Tibial artery (tissue), 4 donors: ENCODE data around the gene MFSD11.
"Not testable (repeated sequence)": the region's sequence is repeated elsewhere in the genome, so short reads cannot be mapped to it uniquely, and the experiment has no call there.

Experiments
- DNase-seq, 2 donors: peaks; one replicate each; pipeline ENCODE4 v3.0.0-alpha.2; 2019
- H3K27ac ChIP-seq, 2 donors: fragments of 200-600 bp; sonication (generic) in 1 of 2; 1 replicate in 1 of 2; 2 replicates in 1 of 2; pipeline ENCODE4 v1.5.1; 2018 to 2019; ENCODE audit warnings: mild to moderate bottlenecking in 1 of 2
- H3K27me3 ChIP-seq, 2 donors: fragments of 200-600 bp; sonication (generic) in 1 of 2; one replicate each; pipeline versions ENCODE4 v1.5.1 to v1.6.0; 2016 to 2019
- H3K36me3 ChIP-seq, 3 donors: fragments of 200-600 bp; sonication (generic) in 2 of 3; one replicate each; pipeline ENCODE4 v1.5.1; 2016 to 2019; ENCODE audit warnings: mild to moderate bottlenecking in 2 of 3
- H3K4me1 ChIP-seq, 4 donors: fragments of 200-600 bp; sonication (generic) in 2 of 4; 1 replicate in 3 of 4; 2 replicates in 1 of 4; pipeline ENCODE4 v1.5.1; 2016 to 2019
- H3K4me3 ChIP-seq, 2 donors: fragments of 200-600 bp; sonication (generic) in 1 of 2; 1 replicate in 1 of 2; 2 replicates in 1 of 2; pipeline ENCODE4 v1.5.1; 2018 to 2019; ENCODE audit warnings: mild to moderate bottlenecking in 2 of 2
- H3K9me3 ChIP-seq, 3 donors: fragments of 200-600 bp; sonication (generic) in 1 of 3; one replicate each; pipeline ENCODE4 v1.5.1; 2016 to 2019
- intact Hi-C: fragments of 100-400 bp; cut with DNase I; formaldehyde crosslinking; loops from one replicate; pipeline ENCODE4 v1.15.0; 2023; ENCODE audit warnings: low total_unique reads
- TF ChIP-seq, protein P1 (sequence below), 2 experiments: fragments of 200-600 bp in 1 of 2; fragments of 450-650 bp in 1 of 2; IDR thresholded peaks; one replicate each; pipeline ENCODE4 v1.5.1; 2017 to 2019; ENCODE audit warnings: antibody characterized with exemption in 2 of 2, mild to moderate bottlenecking in 1 of 2, moderate library complexity in 1 of 2

Gene MFSD11

DNA sequence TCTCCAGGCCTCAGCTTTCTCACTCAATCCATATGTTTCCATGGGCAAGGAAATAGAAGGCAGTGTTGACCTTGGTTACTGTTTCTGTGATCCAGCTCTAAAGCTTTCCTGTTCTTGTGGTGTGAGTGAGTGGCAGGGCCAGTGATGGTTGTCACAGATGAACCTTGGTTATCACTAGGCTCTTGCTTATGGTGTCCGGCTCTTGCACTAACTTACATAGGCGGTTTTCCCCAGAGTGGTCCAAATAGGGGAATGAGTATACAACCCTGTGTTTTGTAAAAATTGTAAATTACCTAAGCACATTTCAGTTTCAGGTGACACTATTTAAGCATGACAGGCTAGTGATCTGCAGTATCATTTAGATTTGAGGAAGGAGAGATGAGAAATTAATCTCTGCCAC lies 6.8 kb downstream of the MFSD11 start:
- TF ChIP-seq, protein P1, sequence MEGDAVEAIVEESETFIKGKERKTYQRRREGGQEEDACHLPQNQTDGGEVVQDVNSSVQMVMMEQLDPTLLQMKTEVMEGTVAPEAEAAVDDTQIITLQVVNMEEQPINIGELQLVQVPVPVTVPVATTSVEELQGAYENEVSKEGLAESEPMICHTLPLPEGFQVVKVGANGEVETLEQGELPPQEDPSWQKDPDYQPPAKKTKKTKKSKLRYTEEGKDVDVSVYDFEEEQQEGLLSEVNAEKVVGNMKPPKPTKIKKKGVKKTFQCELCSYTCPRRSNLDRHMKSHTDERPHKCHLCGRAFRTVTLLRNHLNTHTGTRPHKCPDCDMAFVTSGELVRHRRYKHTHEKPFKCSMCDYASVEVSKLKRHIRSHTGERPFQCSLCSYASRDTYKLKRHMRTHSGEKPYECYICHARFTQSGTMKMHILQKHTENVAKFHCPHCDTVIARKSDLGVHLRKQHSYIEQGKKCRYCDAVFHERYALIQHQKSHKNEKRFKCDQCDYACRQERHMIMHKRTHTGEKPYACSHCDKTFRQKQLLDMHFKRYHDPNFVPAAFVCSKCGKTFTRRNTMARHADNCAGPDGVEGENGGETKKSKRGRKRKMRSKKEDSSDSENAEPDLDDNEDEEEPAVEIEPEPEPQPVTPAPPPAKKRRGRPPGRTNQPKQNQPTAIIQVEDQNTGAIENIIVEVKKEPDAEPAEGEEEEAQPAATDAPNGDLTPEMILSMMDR (IDR thresholded peaks at IDR 0.05): no peak
- Histone ChIP-seq H3K36me3 (peaks cover 41 to 59% (median 45%) of the 10 kb centered on the region in 3 donors), H3K4me1 (peaks cover 0 to 13% (median 4%) of the 10 kb centered on the region in 4 donors), H3K27ac (no peak overlapping the region), H3K27me3 (no peaks in the 10 kb centered on the region), H3K4me3 (no peak overlapping the region), H3K9me3 (no peaks in the 10 kb centered on the region)
- no peak for DNase-seq
- intact Hi-C loops: no loop called here

DNA sequence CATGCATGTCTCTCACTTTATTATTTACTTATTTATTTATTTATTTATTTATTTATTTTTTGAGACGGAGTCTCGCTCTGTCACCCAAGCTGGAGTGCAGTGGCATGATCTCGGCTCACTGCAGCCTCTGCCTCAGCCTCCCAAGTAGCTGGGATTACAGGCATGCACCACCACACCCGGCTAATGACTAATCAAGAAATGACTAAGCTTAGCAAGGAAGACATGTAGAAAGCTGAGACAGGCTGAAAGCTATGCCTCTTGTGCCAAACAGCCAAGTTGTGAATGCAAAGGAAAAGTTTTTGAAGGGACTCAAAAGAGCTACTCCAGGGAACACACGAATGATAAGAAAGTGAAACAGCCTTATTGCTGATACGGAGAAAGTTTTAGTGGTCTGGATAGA lies 7.9 kb downstream of the MFSD11 start:
- intact Hi-C loops, H3K4me3 ChIP-seq, H3K27ac ChIP-seq, H3K4me1 ChIP-seq, H3K27me3 ChIP-seq, DNase-seq, H3K9me3 ChIP-seq: not testable (repeated sequence)
- peaks cover 41 to 64% (median 45%) of the 10 kb centered on the region in 3 donors for H3K36me3 ChIP-seq

DNA sequence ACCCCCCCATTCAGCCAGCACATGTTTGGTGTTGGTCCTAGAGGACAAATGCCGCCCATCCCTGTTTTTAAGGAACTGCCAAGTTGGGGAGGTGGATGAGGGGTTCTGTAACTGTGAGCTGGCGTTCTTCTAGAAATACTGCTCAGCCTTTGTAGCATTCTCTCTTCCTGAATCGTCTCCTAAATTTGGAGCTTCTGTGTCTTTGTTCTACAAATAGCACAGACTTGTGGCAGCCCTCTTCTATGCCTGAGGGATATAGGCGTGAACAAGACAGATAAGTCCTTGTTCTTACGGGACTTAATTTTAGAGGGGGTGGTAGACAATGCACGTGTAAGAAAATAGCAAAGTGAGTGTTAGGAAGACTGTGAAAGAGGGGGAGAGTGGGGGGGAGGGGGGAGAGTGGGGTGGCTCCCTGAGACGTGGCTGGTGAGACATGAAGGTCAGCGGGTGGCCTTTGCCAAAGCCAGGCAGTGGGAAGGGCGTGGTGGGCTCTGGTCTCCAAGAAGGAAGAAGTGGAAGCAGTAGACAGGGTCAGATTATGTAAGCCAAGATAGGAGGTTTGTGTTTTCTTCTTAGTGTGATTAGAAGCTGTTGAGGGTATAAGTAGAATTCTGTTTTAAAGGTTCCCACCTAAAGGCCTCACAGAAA lies 9.9 kb downstream of the MFSD11 start:
- TF ChIP-seq, protein P1 (IDR thresholded peaks at IDR 0.05): no peak
- Histone ChIP-seq H3K4me1 (no peaks in the 10 kb centered on the region), H3K4me3 (no peak overlapping the region), H3K9me3 (no peaks in the 10 kb centered on the region), H3K36me3 (peaks cover 39 to 74% (median 47%) of the 10 kb centered on the region in 3 donors), H3K27ac (no peak overlapping the region), H3K27me3 (no peaks in the 10 kb centered on the region)
- no peak for DNase-seq
- intact Hi-C loops: no loop called here

DNA sequence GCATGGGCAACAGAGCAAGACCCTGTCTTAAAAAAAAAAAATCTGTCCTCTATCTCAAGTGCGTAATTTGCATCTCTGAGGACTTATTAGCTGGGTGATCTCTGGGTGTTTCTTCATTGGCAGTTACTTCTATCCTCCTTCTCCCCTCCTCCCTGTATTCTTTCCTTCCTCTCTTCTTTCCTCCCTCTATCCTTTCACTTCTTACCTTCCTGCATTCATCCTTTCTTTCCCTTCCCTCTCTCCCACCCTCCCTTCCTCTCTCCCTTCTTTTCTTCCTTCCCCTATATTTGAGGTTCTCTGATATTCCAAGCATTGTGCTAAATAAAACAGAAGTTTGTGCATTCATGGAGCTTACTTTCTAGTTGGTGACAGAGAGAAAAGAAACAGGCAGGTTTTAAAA lies 10.7 kb downstream of the MFSD11 start:
- H3K9me3 ChIP-seq: no peaks in the 10 kb centered on the region
- TF ChIP-seq, protein P1 (IDR thresholded peaks at IDR 0.05): no peak
- no peaks in the 10 kb centered on the region for H3K4me1 ChIP-seq
- no peaks in the 10 kb centered on the region for H3K27me3 ChIP-seq
- H3K4me3 ChIP-seq: no peak overlapping the region
- no peak overlapping the region for H3K27ac ChIP-seq
- intact Hi-C loops: no loop called here
- H3K36me3 ChIP-seq: peaks cover 36 to 69% (median 55%) of the 10 kb centered on the region in 3 donors
- no peak for DNase-seq

DNA sequence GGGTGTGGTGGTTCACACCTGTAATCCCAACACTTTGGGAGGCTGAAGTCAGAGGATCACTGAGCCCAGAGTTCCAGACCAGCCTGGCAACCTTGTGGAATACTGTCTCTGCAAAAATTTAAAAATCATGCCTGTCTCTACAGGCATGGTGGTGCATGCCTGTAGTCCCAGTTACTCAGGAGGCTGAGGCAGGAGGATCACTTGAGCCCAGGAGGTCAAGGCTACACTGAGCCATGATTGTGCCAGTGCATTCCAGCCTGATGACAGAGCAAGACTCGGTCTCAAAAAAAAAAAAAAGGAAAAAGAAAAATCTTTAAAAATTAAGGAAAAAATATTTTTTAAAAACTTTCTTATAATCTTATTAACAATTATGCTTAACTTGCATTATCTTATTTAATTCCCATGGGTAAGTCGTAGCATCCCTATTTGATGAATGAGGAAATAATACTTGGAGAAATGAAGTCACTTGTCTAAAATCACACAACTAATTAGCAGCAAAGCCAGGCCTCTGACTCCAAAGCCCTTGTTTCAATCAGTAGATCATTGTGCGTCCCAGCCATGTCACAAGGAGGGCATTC lies 13.6 kb downstream of the MFSD11 start:
- intact Hi-C loops: no loop called here
- H3K9me3 ChIP-seq: no peaks in the 10 kb centered on the region
- H3K4me3 ChIP-seq: no peak overlapping the region
- no peaks in the 10 kb centered on the region for H3K4me1 ChIP-seq
- no peak for DNase-seq
- TF ChIP-seq, protein P1 (IDR thresholded peaks at IDR 0.05): no peak
- no peak overlapping the region for H3K27ac ChIP-seq
- H3K27me3 ChIP-seq: no peaks in the 10 kb centered on the region
- peaks cover 32 to 68% (median 53%) of the 10 kb centered on the region in 3 donors for H3K36me3 ChIP-seq

DNA sequence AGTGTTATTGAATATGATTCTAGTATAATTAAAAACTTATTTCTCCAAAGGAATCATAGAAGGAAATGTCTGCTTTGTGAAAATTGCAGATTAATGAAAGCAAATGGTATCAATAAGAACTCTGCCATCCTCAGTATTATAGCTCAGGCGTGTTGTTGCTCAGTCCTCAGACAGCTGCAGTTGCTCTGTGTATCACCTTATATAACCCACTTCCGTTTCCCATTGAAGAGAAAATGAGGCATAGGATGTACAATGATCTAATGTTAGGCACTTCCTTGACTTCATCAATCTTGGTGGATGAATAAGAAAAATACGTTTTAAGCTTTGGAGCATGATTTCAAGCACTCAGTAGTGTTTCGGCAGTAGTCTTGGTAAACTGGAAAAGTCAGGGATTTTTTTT lies 14.1 kb downstream of the MFSD11 start:
- Histone ChIP-seq H3K27ac (no peak overlapping the region), H3K4me1 (no peaks in the 10 kb centered on the region), H3K9me3 (no peaks in the 10 kb centered on the region), H3K36me3 (peaks cover 32 to 68% (median 53%) of the 10 kb centered on the region in 3 donors), H3K4me3 (no peak overlapping the region), H3K27me3 (no peaks in the 10 kb centered on the region)
- intact Hi-C loops: no loop called here
- TF ChIP-seq, protein P1 (IDR thresholded peaks at IDR 0.05): no peak
- DNase-seq: no peak
